Activated T-cell treated with anti-CD3 and anti-CD28 coated beads for 24 hours (primary cell): Measurements from ENCODE around the gene SLC26A8.
"Not testable (repeated sequence)": the region's sequence is repeated elsewhere in the genome, so short reads cannot be mapped to it uniquely, and the experiment has no call there.

Source experiments
- DNase-seq: peaks from one replicate; pipeline ENCODE4 v3.0.0-alpha.2; 2020; ENCODE audit warnings: low read depth

Gene SLC26A8

DNA sequence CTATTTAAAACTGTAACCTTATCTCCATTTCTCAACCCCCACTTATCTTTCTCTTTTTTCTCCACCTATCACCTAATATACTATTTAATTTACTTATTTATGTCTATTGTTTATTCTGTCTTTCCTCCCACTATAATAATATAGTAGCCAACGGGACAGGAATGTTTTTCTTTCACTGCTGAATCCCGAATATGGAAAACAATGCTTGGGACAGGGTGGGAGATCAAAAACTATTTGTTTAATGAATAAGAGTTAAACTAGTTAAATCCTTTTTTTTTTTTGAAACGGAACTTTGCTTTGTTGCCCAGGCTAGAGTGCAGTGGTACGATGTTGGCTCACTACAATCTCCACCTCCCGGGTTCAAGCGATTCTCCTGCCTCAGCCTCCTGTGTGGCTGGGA, 109.9 kb downstream of the SLC26A8 start:
- DNase-seq = no peak

DNA sequence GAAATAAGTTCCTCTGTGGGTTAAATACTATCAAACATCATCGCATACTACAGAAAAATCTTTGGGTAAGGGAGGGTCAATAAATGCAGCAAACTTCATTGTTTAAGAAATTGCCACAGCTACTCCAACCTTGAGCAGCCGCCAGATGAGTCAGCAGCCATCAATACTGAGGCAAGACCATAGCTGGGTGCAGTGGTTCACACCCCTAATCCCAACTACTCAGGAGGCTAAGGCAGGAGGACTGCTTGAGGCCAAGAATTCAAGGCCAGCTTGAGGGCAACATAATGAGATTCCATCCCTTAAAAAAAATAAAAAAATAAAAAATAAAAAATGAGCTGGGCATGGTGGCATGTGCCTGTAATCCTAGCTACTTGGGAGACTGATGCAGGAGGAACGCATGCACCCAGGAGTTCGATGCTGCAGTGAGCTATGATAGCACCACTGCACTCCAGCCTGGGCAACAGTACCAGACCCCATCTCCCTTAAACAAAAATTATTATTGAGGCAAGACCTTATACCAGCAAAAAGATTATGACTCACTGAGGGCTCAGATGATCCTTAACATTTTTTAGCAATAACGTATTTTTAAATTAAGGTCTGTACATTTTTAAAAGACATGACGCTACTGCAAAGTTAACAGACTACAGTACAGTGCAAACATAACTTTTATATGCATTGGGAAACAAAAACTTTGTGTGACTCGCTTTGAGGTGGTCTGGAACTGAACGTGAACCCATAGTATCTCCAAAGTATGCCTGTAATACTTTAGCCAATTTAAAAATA, 112.4 kb downstream of the SLC26A8 start:
- no peak for DNase-seq

DNA sequence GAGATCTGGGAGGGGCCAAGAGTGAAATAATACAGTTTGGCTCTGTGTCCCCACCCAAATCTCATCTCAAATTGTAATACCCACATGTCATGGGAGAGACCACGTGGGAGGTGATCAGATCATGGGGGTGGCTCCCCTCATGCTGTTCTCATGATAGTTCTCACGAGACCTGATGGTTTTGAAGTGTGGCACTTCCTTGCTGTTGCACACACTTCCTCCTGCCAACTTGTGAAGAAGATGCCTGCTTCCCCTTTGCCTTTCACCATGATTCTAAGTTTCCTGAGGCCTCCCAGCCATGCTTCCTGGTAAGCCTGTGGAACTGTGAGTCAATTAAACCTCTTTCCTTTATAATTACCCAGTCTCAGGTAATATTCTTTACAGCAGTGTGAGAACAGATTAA, 114.9 kb downstream of the SLC26A8 start:
- not testable (repeated sequence) for DNase-seq

DNA sequence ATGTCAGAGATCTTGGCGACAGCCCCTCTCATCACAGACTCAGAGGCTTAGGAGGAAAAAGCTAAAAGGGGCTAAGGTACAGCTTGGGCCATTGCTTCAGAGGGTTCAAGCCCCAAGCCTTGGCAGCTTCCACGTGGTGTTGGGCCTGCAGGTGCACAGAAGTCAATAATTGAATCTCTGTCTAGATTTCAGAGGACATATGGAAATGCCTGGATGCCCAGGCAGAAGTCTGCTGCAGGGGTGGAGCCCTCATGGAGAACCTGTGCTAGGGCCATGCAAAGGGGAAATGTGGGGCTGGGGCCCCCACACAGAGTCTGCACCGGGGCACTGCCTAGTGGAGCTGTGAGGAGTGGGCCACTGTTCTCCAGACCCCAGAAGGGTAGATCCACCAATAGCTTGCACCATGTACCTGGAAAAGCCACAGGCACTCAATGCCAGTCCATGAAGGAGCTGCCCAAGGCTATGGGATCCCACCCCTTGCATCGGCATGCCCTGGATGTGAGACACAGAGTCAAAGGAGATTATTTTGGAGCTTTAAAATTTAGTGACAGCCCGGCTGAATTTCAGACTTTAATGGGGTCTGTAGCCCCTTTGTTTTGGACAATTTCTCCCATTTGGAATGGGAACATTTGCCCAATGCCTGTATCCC, 115.6 kb downstream of the SLC26A8 start:
- not testable (repeated sequence) for DNase-seq

DNA sequence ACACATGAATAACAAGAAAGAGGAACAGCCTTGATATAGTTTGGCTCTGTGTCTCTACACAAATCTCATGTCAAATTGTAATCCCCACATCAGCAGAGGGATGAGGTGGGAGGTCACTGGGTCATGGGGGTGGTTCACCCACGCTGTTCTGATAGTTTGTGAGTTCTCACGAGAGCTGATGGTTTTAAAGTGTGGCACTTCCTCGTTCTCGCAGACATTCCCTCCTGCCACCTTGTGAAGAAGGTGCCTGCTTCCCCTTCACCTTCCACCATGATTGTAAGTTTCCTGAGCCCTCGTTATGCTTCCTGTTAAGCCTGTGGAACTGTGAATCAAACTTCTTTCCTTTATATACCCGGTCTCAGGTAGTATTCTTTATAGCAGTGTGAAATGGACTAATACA, 116.7 kb downstream of the SLC26A8 start:
- no peak for DNase-seq

DNA sequence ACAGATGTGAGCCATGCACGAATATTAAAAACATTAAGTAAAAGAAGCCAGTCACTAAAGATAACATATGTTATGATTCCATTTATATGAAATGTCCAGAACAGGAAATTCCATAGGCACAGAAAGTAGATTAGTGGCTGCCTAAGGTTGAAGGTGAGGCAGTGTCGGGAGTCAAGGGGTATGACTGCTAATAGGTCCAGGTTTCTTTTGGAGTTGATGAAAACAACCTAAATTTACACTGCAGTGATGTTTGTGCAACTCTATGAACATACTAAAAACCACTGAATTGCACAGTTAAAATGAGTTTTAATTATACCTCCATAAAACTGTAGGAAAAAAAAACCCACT, 118.0 kb downstream of the SLC26A8 start:
- no peak for DNase-seq

DNA sequence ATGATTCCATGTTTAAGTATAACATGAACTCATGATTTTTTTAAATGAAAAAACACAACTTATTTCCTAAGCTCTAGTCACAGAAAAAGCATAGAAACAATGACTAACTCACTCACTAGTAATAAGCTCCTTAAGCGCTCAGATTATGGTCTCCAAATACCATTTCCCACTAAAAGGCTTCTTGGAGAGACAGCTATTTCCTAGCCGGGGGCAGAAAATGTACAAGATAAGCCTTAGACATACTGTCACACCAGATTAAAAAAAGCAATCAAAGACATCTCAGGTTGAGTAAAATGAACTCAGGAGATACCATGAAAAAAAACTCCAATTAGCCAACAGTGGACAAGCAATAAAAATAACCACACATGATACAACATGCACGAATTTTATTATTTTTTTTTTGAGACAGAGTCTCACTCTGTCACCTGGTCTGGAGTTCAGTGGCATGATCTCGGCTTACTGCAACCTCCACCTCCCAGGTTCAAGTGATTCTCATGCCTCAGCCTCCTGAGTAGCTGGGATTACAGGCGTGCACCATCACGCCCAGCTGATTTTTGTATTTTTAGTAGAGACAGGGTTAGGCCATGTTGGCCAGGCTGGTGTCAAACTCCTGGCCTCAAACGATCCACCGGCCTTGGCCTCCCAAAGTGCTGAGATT, 118.5 kb downstream of the SLC26A8 start:
- no peak for DNase-seq

DNA sequence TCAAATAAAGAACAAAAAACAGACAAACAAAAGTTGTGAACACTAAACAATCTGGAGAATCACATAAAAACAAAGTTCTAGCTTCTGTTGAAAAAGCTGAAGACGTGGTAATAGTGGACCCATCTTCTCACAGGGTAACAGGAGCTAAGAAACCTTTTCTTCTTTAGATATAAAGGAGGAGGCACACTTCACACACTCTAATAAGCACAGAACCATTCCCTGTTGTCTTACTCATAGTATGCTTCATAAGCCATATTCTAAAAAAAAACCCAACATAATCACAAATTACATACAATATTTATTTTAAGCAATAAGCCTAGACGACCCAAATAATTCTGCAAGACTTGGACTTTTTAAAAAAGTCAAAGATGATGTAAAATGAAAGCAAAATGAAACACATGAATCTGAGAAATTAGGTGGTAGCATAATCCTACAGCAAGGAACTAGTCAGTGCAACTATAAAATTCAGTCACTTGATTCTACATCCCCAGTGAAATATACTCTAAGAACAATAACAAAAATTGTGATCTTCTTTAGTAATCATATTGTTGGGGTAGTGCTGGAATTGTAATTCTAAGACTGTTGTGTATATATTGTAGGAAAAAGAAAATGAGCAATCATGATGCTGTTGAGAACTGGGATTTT, 119.2 kb downstream of the SLC26A8 start:
- no peak for DNase-seq

DNA sequence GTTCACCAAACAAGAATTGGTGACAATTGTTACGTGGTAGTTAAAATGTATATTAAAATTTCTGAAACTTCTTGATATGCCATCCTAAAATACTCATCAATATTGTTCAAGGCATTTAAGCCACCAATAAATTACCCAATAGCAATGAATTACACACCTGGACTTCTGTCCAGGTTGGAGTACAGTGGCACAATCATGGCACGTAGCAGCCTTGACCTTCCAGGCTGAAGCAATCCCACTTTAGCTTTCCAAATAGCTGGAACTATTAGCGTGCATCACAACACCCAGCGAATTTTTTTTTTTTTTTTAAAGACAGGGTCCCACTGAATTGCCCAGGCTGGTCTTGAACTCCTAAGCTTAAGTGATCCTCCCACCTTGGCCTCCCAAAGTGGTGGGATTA, 120.8 kb downstream of the SLC26A8 start:
- no peak for DNase-seq

DNA sequence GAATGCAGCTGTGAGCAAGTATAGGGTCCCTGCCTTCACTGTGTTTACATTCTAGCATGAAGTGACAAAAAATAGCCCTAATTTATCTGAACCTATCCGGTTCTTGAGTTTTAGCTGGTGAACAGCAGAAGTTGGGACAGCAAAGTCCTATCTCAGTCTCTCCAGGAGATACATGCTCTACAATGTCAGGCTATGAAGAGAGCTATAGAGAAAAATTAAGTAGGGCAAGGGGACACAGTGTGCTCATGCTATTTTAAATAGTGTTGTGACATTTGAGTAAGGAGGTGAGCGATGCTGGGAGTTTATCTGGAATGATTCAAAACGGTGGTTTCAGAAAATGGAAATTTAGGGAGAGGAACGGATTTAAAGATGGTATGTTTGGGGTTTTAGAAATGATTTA, 124.0 kb downstream of the SLC26A8 start:
- DNase-seq = no peak

DNA sequence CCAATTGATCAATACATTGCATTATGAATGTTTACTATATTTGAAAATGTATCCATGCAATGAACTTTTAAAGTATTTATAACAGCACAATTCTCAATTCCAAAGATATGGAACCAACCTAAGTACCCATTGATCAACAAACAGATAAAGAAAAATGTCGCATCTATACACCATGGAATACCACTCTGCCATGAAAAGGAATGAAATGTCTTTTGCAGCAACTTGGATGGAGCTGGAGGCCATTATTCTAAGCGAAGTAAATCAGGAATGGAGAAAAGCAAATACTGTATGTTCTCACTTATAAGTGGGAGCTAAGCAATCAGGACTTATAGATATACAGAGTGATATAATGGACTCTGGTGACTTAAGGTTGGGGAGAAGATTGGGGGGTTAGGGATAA, 126.4 kb downstream of the SLC26A8 start:
- DNase-seq = no peak

DNA sequence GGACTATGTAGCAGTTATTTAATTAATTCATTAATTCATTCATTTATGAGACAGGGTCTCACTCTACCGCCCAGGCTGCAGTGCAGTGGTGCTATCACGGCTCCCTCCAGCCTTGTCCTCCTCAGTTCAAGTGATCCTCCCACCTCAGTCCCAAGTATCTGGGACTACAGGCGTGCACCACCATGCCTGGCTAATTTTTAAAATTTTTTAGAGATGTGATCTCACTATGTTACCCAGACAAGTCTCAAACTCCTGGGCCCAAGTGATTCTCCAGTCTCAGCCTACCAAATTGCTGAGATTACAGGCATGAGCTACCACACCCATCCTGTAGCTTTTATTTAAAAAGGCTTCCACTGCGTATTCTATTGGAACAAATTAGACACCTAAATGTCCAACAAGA, 127.0 kb downstream of the SLC26A8 start:
- DNase-seq = no peak

DNA sequence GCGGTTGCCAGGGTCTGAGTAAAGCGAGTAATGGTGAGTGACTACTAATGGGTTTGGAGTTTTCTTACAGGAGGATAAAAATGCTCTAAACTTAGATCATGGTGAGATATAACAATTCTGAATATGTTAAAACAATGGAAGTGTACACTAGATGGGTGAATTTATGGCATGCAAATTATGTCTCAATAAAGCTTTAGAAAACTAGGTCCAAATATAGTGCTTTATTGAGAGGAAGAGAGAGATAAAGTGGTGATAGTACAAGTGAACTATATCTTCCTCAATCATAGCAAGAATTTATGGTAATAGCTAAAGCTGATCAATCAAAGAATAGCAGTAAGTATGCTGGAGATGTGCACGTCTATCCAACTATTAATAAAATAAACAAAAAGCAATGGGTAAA, 127.4 kb downstream of the SLC26A8 start:
- DNase-seq = no peak

DNA sequence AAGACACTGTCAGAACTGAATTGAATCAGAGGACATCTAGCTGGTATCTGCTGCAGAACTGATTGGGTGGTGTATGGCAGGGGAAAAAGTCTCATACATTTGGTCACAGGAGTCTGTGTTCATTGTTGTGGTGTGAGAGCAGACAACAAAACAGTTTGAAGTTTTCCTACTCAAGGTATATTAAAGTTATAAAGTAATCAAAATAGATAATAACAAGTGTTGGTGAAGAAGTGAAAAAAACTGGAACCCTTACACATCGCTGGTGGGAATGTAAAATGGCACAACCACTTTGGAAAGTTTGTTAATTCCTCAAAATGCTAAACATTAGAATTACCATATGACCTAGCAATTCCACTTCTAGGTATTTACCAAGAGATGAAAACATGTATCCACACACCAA, 128.2 kb downstream of the SLC26A8 start:
- DNase-seq = no peak

DNA sequence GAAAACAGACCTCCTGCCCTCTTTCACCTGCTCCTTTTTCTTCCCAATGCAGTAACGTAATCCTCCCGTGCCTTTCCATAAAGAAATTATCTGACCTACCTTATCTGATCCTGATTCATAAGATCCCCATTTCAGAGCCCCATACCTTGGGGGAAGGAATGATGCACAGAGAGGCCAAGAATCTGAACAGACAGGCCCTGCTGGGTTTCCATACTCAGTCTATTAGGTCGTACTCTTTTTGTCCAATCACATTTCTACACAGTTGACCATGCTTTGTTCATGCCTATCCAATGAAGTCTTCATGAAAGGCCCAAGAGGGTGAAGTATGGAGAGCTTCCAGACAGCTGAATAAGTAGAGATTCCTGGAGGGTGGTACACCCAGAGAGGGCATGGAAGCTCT, 128.9 kb downstream of the SLC26A8 start:
- no peak for DNase-seq

DNA sequence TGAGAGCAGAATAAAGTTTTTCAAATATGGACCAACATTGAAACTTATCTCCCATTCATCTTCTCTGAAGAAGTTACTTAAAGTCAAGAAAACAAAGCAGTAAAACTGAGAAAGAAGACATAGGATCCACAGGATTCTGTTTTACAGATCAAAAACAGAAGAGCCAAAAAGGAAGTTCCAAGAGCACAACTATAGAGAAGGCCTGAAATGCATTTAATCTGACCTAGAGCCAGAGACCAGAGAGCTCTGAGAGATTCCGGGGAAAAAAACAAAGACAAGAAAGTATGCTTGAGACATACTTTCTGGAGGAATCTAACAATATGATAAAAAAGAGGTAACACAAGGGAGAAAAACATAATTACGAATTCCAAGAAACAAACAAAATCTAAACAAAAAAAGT, 129.7 kb downstream of the SLC26A8 start:
- no peak for DNase-seq
